ENCODE results near the gene MYO5A. TPM values are rescaled to one million over a fixed set of nuclear protein-coding genes. Genes with fewer than 3 reads are reported as not detected.
"Not testable (repeated sequence)": the region's sequence is repeated elsewhere in the genome, so short reads cannot be mapped to it uniquely, and the experiment has no call there.

MYO5A gene
- total RNA-seq, 1 donor = 17.5 TPM

- DNase-seq (ENCODE audit: low read depth in 2 of 3, low spot score in 2 of 3) = peak in 2 of 3 donors; percentile 36 to 43
Observed at GRCh38 chr15:52466134-52466701, 62.5 kb downstream of the MYO5A start.

GRCh38 chr15:52464478-52464877, 64.2 kb downstream of the MYO5A start:
- DNase-seq (ENCODE audit: low read depth in 2 of 3, low spot score in 2 of 3) = no peak

- DNase-seq (ENCODE audit: low read depth in 2 of 3, low spot score in 2 of 3) = no peak
Observed at GRCh38 chr15:52464040-52464439, 64.6 kb downstream of the MYO5A start.

- peak in 2 of 3 donors; percentile 40 to 66 for DNase-seq (ENCODE audit: low read depth in 2 of 3, low spot score in 2 of 3)
Observed at GRCh38 chr15:52463638-52464037, 65.0 kb downstream of the MYO5A start.

- DNase-seq (ENCODE audit: low read depth in 2 of 3, low spot score in 2 of 3) = no peak
Observed at GRCh38 chr15:52462806-52463360, 65.8 kb downstream of the MYO5A start.

GRCh38 chr15:52459701-52460100, 69.0 kb downstream of the MYO5A start:
- DNase-seq (ENCODE audit: low read depth in 2 of 3, low spot score in 2 of 3) = not testable (repeated sequence)

GRCh38 chr15:52459265-52459664, 69.4 kb downstream of the MYO5A start:
- DNase-seq (ENCODE audit: low read depth in 2 of 3, low spot score in 2 of 3) = not testable (repeated sequence)

- no peak for DNase-seq (ENCODE audit: low read depth in 2 of 3, low spot score in 2 of 3)
Observed at GRCh38 chr15:52448011-52448890, 80.4 kb downstream of the MYO5A start.

- no peak for DNase-seq (ENCODE audit: low read depth in 2 of 3, low spot score in 2 of 3)
Observed at GRCh38 chr15:52445954-52446353, 82.7 kb downstream of the MYO5A start.

- no peak for DNase-seq (ENCODE audit: low read depth in 2 of 3, low spot score in 2 of 3)
Observed at GRCh38 chr15:52445553-52445952, 83.1 kb downstream of the MYO5A start.

GRCh38 chr15:52443205-52443604, 85.5 kb downstream of the MYO5A start:
- not testable (repeated sequence) for DNase-seq (ENCODE audit: low read depth in 2 of 3, low spot score in 2 of 3)

- no peak for DNase-seq (ENCODE audit: low read depth in 2 of 3, low spot score in 2 of 3)
Observed at GRCh38 chr15:52441841-52442240, 86.8 kb downstream of the MYO5A start.

GRCh38 chr15:52440946-52441345, 87.7 kb downstream of the MYO5A start:
- DNase-seq (ENCODE audit: low read depth in 2 of 3, low spot score in 2 of 3) = no peak

- DNase-seq (ENCODE audit: low read depth in 2 of 3, low spot score in 2 of 3) = no peak
Observed at GRCh38 chr15:52440414-52440813, 88.3 kb downstream of the MYO5A start.

- DNase-seq (ENCODE audit: low read depth in 2 of 3, low spot score in 2 of 3) = no peak
Observed at GRCh38 chr15:52439470-52439869, 89.2 kb downstream of the MYO5A start.

GRCh38 chr15:52439042-52439441, 89.6 kb downstream of the MYO5A start:
- not testable (repeated sequence) for DNase-seq (ENCODE audit: low read depth in 2 of 3, low spot score in 2 of 3)

- DNase-seq (ENCODE audit: low read depth in 2 of 3, low spot score in 2 of 3) = peak in 2 of 3 donors; percentile 44 to 51
Observed at GRCh38 chr15:52438047-52438446, 90.6 kb downstream of the MYO5A start.

- DNase-seq (ENCODE audit: low read depth in 2 of 3, low spot score in 2 of 3) = no peak
Observed at GRCh38 chr15:52437646-52438045, 91.0 kb downstream of the MYO5A start.

GRCh38 chr15:52436981-52437380, 91.7 kb downstream of the MYO5A start:
- DNase-seq (ENCODE audit: low read depth in 2 of 3, low spot score in 2 of 3) = no peak

- no peak for DNase-seq (ENCODE audit: low read depth in 2 of 3, low spot score in 2 of 3)
Observed at GRCh38 chr15:52434885-52435284, 93.8 kb downstream of the MYO5A start.

GRCh38 chr15:52428297-52428696, 100.4 kb downstream of the MYO5A start:
- no peak for DNase-seq (ENCODE audit: low read depth in 2 of 3, low spot score in 2 of 3)

GRCh38 chr15:52427804-52428203, 100.9 kb downstream of the MYO5A start:
- DNase-seq (ENCODE audit: low read depth in 2 of 3, low spot score in 2 of 3) = no peak
